ENCODE measurements around the gene SPDL1.
A peak's percentile ranks its signal among the peaks of the same experiment; 100 is the strongest.

The SPDL1 gene

GRCh38 chr5:169571355-169571754 lies 12.2 kb upstream of the SPDL1 start:
- Histone ChIP-seq H3K4me3 (ENCODE audit: low read depth, low read length) (no peak overlapping the region), H3K27ac (ENCODE audit: low read depth, low read length) (no peak overlapping the region)

GRCh38 chr5:169574134-169574646 lies 9.4 kb upstream of the SPDL1 start:
- H3K36me3 ChIP-seq (ENCODE audit: control insufficient read depth, insufficient read depth, low read length): no peaks in the 10 kb centered on the region
- H3K4me3 ChIP-seq (ENCODE audit: low read depth, low read length): no peak overlapping the region
- H3K4me1 ChIP-seq (ENCODE audit: control insufficient read depth, insufficient read depth, low read length): no peaks in the 10 kb centered on the region
- 0 out of 2 replicates have a peak, but pooled peaks cover 5% of the 10 kb centered on the region for H3K27me3 ChIP-seq (ENCODE audit: control insufficient read depth, insufficient read depth, low read length)
- H3K9me3 ChIP-seq (ENCODE audit: control insufficient read depth, insufficient read depth, low read length): no peaks in the 10 kb centered on the region
- H3K9ac ChIP-seq (ENCODE audit: low read depth, low read length): no peak overlapping the region
- H3K27ac ChIP-seq (ENCODE audit: low read depth, low read length): no peak overlapping the region

More at GRCh38 chr5:169571355-169571754, 12.2 kb upstream of the SPDL1 start:
- H3K4me1 ChIP-seq (ENCODE audit: control insufficient read depth, insufficient read depth, low read length): no peaks in the 10 kb centered on the region
- H3K27me3 ChIP-seq (ENCODE audit: control insufficient read depth, insufficient read depth, low read length): peaks cover 5% of the 10 kb centered on the region; the same call in 1 of the 2 replicates
- H3K9me3 ChIP-seq (ENCODE audit: control insufficient read depth, insufficient read depth, low read length): no peaks in the 10 kb centered on the region
- H3K9ac ChIP-seq (ENCODE audit: low read depth, low read length): no peak overlapping the region
- H3K36me3 ChIP-seq (ENCODE audit: control insufficient read depth, insufficient read depth, low read length): no peaks in the 10 kb centered on the region

GRCh38 chr5:169576181-169576598 lies 7.4 kb upstream of the SPDL1 start:
- Histone ChIP-seq H3K9me3 (ENCODE audit: control insufficient read depth, insufficient read depth, low read length) (no peaks in the 10 kb centered on the region), H3K27ac (ENCODE audit: low read depth, low read length) (no peak overlapping the region), H3K4me1 (ENCODE audit: control insufficient read depth, insufficient read depth, low read length) (no peaks in the 10 kb centered on the region), H3K4me3 (ENCODE audit: low read depth, low read length) (no peak overlapping the region), H3K36me3 (ENCODE audit: control insufficient read depth, insufficient read depth, low read length) (no peaks in the 10 kb centered on the region), H3K27me3 (ENCODE audit: control insufficient read depth, insufficient read depth, low read length) (0 out of 2 replicates have a peak, but pooled peaks cover 5% of the 10 kb centered on the region), H3K9ac (ENCODE audit: low read depth, low read length) (no peak overlapping the region)

- Histone ChIP-seq H3K36me3 (ENCODE audit: control insufficient read depth, insufficient read depth, low read length) (no peaks in the 10 kb centered on the region), H3K27me3 (ENCODE audit: control insufficient read depth, insufficient read depth, low read length) (0 out of 2 replicates have a peak, but pooled peaks cover 5% of the 10 kb centered on the region), H3K4me1 (ENCODE audit: control insufficient read depth, insufficient read depth, low read length) (peaks cover 2% of the 10 kb centered on the region; the same call in 1 of the 2 replicates), H3K9me3 (ENCODE audit: control insufficient read depth, insufficient read depth, low read length) (no peaks in the 10 kb centered on the region), H3K27ac (ENCODE audit: low read depth, low read length) (no peak overlapping the region), H3K9ac (ENCODE audit: low read depth, low read length) (no peak overlapping the region), H3K4me3 (ENCODE audit: low read depth, low read length) (no peak overlapping the region)
Measured at GRCh38 chr5:169577951-169578350, 5.6 kb upstream of the SPDL1 start.

- Histone ChIP-seq H3K4me1 (ENCODE audit: control insufficient read depth, insufficient read depth, low read length) (peaks cover 3% of the 10 kb centered on the region; the same call in 1 of the 2 replicates), H3K4me3 (ENCODE audit: low read depth, low read length) (no peak overlapping the region), H3K9me3 (ENCODE audit: control insufficient read depth, insufficient read depth, low read length) (no peaks in the 10 kb centered on the region), H3K9ac (ENCODE audit: low read depth, low read length) (no peak overlapping the region), H3K36me3 (ENCODE audit: control insufficient read depth, insufficient read depth, low read length) (no peaks in the 10 kb centered on the region), H3K27me3 (ENCODE audit: control insufficient read depth, insufficient read depth, low read length) (0 out of 2 replicates have a peak, but pooled peaks cover 3% of the 10 kb centered on the region), H3K27ac (ENCODE audit: low read depth, low read length) (no peak overlapping the region)
Measured at GRCh38 chr5:169580964-169581363, 2.6 kb upstream of the SPDL1 start.

- no peak overlapping the region for H3K4me3 ChIP-seq (ENCODE audit: low read depth, low read length)
- H3K36me3 ChIP-seq (ENCODE audit: control insufficient read depth, insufficient read depth, low read length): no peaks in the 10 kb centered on the region
- H3K27me3 ChIP-seq (ENCODE audit: control insufficient read depth, insufficient read depth, low read length): no peaks in the 10 kb centered on the region
- H3K4me1 ChIP-seq (ENCODE audit: control insufficient read depth, insufficient read depth, low read length): peaks cover 3% of the 10 kb centered on the region; the same call in 1 of the 2 replicates
- H3K9me3 ChIP-seq (ENCODE audit: control insufficient read depth, insufficient read depth, low read length): no peaks in the 10 kb centered on the region
- H3K27ac ChIP-seq (ENCODE audit: low read depth, low read length): no peak overlapping the region
- H3K9ac ChIP-seq (ENCODE audit: low read depth, low read length): no peak overlapping the region
Measured at GRCh38 chr5:169581580-169582227, 1.9 kb upstream of the SPDL1 start.

GRCh38 chr5:169583101-169583423 lies 511 bp upstream of the SPDL1 start:
- H3K27me3 ChIP-seq (ENCODE audit: control insufficient read depth, insufficient read depth, low read length): no peaks in the 10 kb centered on the region
- peaks cover 3% of the 10 kb centered on the region; the same call in 1 of the 2 replicates for H3K4me1 ChIP-seq (ENCODE audit: control insufficient read depth, insufficient read depth, low read length)
- H3K36me3 ChIP-seq (ENCODE audit: control insufficient read depth, insufficient read depth, low read length): peaks cover 8% of the 10 kb centered on the region; the same call in 1 of the 2 replicates
- H3K27ac ChIP-seq (ENCODE audit: low read depth, low read length): peak overlapping the region; percentile 14
- peak overlapping the region; percentile 93 for H3K9ac ChIP-seq (ENCODE audit: low read depth, low read length)
- H3K4me3 ChIP-seq (ENCODE audit: low read depth, low read length): peak overlapping the region; percentile 92
- no peaks in the 10 kb centered on the region for H3K9me3 ChIP-seq (ENCODE audit: control insufficient read depth, insufficient read depth, low read length)

- H3K36me3 ChIP-seq (ENCODE audit: control insufficient read depth, insufficient read depth, low read length): peaks cover 28% of the 10 kb centered on the region
- H3K4me1 ChIP-seq (ENCODE audit: control insufficient read depth, insufficient read depth, low read length): peaks cover 3% of the 10 kb centered on the region; the same call in 1 of the 2 replicates
- H3K4me3 ChIP-seq (ENCODE audit: low read depth, low read length): peak overlapping the region; percentile 92
- H3K9ac ChIP-seq (ENCODE audit: low read depth, low read length): no peak overlapping the region
- no peaks in the 10 kb centered on the region for H3K9me3 ChIP-seq (ENCODE audit: control insufficient read depth, insufficient read depth, low read length)
- no peaks in the 10 kb centered on the region for H3K27me3 ChIP-seq (ENCODE audit: control insufficient read depth, insufficient read depth, low read length)
- H3K27ac ChIP-seq (ENCODE audit: low read depth, low read length): no peak overlapping the region
Measured at GRCh38 chr5:169584998-169585451, 1.5 kb downstream of the SPDL1 start.

GRCh38 chr5:169590602-169591001 lies 7.0 kb downstream of the SPDL1 start:
- Histone ChIP-seq H3K4me1 (ENCODE audit: control insufficient read depth, insufficient read depth, low read length) (no peaks in the 10 kb centered on the region), H3K9ac (ENCODE audit: low read depth, low read length) (no peak overlapping the region), H3K27ac (ENCODE audit: low read depth, low read length) (no peak overlapping the region), H3K36me3 (ENCODE audit: control insufficient read depth, insufficient read depth, low read length) (peaks cover 82% of the 10 kb centered on the region), H3K27me3 (ENCODE audit: control insufficient read depth, insufficient read depth, low read length) (no peaks in the 10 kb centered on the region), H3K9me3 (ENCODE audit: control insufficient read depth, insufficient read depth, low read length) (no peaks in the 10 kb centered on the region), H3K4me3 (ENCODE audit: low read depth, low read length) (no peak overlapping the region)

- Histone ChIP-seq H3K36me3 (ENCODE audit: control insufficient read depth, insufficient read depth, low read length) (peaks cover 92% of the 10 kb centered on the region), H3K4me3 (ENCODE audit: low read depth, low read length) (no peak overlapping the region), H3K9me3 (ENCODE audit: control insufficient read depth, insufficient read depth, low read length) (no peaks in the 10 kb centered on the region), H3K27ac (ENCODE audit: low read depth, low read length) (no peak overlapping the region), H3K27me3 (ENCODE audit: control insufficient read depth, insufficient read depth, low read length) (no peaks in the 10 kb centered on the region), H3K9ac (ENCODE audit: low read depth, low read length) (no peak overlapping the region), H3K4me1 (ENCODE audit: control insufficient read depth, insufficient read depth, low read length) (no peaks in the 10 kb centered on the region)
Measured at GRCh38 chr5:169591636-169592035, 8.1 kb downstream of the SPDL1 start.

GRCh38 chr5:169592937-169593650 lies 9.5 kb downstream of the SPDL1 start:
- Histone ChIP-seq H3K9ac (ENCODE audit: low read depth, low read length) (no peak overlapping the region), H3K27me3 (ENCODE audit: control insufficient read depth, insufficient read depth, low read length) (no peaks in the 10 kb centered on the region), H3K27ac (ENCODE audit: low read depth, low read length) (no peak overlapping the region), H3K4me3 (ENCODE audit: low read depth, low read length) (no peak overlapping the region), H3K36me3 (ENCODE audit: control insufficient read depth, insufficient read depth, low read length) (peaks cover 98% of the 10 kb centered on the region), H3K4me1 (ENCODE audit: control insufficient read depth, insufficient read depth, low read length) (no peaks in the 10 kb centered on the region), H3K9me3 (ENCODE audit: control insufficient read depth, insufficient read depth, low read length) (no peaks in the 10 kb centered on the region)
